Measurements from ENCODE around the gene TUBA4B. TPM values are rescaled to one million over a fixed set of nuclear protein-coding genes. Genes with fewer than 3 reads are reported as not detected.

TUBA4B gene
- polyA plus RNA-seq: under 1 TPM in 2 of 4 donors, not detected in 2; 0.06 to 0.67 TPM
- long read RNA-seq, donor 1: 0 reads
- long read RNA-seq, donor 2: 0 reads
- long read RNA-seq, donor 3: 0 reads
- long read RNA-seq, donor 4: 0 reads
- long read RNA-seq, donor 5: 0 reads
- long read RNA-seq, donor 6: 0 reads
- long read RNA-seq, donor 7: 0 reads
- long read RNA-seq, donor 8: 0 reads
- long read RNA-seq, donor 9, partial matches to known transcripts: 10 of 16 reads
- long read RNA-seq, donor 9, other reads (novel, unspliced or antisense): 6 of 16 reads
- long read RNA-seq, donor 10, partial matches to known transcripts: 7 of 22 reads
- long read RNA-seq, donor 10, other reads (novel, unspliced or antisense): 15 of 22 reads

- Histone ChIP-seq H3K4me1 (ENCODE audit: control insufficient read depth in 3 of 3, insufficient read depth in 2 of 3, low read depth in 1 of 3, low read length in 2 of 3) (peaks cover 8 to 55% (median 9%) of the 10 kb centered on the region in 3 donors), H3K27ac (ENCODE audit: low read depth in 1 of 3, low read length in 2 of 3) (peak within 1 kb of the TSS; percentile 34 to 94 (median 62)), H3K27me3 (ENCODE audit: control insufficient read depth in 3 of 3, insufficient read depth in 3 of 3, low read length in 3 of 3) (peaks cover 0 to 39% (median 0%) of the 10 kb centered on the region in 3 donors), H3K36me3 (ENCODE audit: control insufficient read depth in 3 of 3, insufficient read depth in 2 of 3, low read depth in 1 of 3, low read length in 3 of 3) (peaks cover 0 to 28% (median 2%) of the 10 kb centered on the region in 3 donors), H3K4me3 (ENCODE audit: low read depth in 1 of 3, low read length in 3 of 3) (peak within 1 kb of the TSS; percentile 65 to 77 (median 73)), H3K9me3 (ENCODE audit: control insufficient read depth in 2 of 2, insufficient read depth in 1 of 2, low read depth in 1 of 2, low read length in 1 of 2) (no peaks in the 10 kb centered on the region)
- WGBS, 3 donors: 1 to 2% (median 1%) methylated on average over 47 to 49 of the region's 49 CpGs
- DNase-seq: peak; percentile 45 to 49
- no peak for FAIRE-seq
These were observed at the start of gene TUBA4B for GRCh38 chr2:219252900-219253752. TUBA4B (plus strand) TSS chr2:219253243; CDS start chr2:219253408, 165 bp downstream.

GRCh38 chr2:219204425-219205164, 48.4 kb upstream of the TUBA4B start:
- Histone ChIP-seq H3K9me3 (ENCODE audit: control insufficient read depth in 2 of 2, insufficient read depth in 1 of 2, low read depth in 1 of 2, low read length in 1 of 2) (no peaks in the 10 kb centered on the region), H3K4me1 (ENCODE audit: control insufficient read depth in 3 of 3, insufficient read depth in 2 of 3, low read depth in 1 of 3, low read length in 2 of 3) (peaks cover 0 to 18% (median 0%) of the 10 kb centered on the region in 3 donors), H3K27me3 (ENCODE audit: control insufficient read depth in 3 of 3, insufficient read depth in 3 of 3, low read length in 3 of 3) (no peaks in the 10 kb centered on the region), H3K4me3 (ENCODE audit: low read depth in 1 of 3, low read length in 3 of 3) (no peak overlapping the region), H3K27ac (ENCODE audit: low read depth in 1 of 3, low read length in 2 of 3) (no peak overlapping the region), H3K36me3 (ENCODE audit: control insufficient read depth in 3 of 3, insufficient read depth in 2 of 3, low read depth in 1 of 3, low read length in 3 of 3) (peaks cover 4 to 22% (median 7%) of the 10 kb centered on the region in 3 donors)
- WGBS, 3 donors: 89 to 94% (median 93%) methylated on average over 7 of the region's 7 CpGs
- DNase-seq (no peak), FAIRE-seq (no peak)

DNA sequence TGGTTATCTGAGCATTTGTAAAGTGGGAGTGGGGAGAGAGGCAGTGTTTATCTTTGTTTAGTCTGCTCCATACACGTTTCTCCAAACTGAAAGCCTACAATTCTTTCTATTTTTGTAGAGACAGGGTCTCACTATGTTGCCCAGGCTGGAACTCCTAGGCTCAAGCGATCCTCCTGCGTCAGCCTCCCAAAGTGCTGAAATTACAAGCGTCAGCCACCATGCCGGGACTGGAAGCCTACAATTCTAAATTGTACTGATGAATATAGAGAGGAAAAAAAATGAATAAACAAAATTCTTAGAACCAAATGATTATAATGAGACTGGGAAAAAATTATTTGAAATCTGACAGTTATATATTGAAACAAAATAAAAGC, 47.9 kb upstream of the TUBA4B start:
- H3K36me3 ChIP-seq (ENCODE audit: control insufficient read depth in 3 of 3, insufficient read depth in 2 of 3, low read depth in 1 of 3, low read length in 3 of 3): peaks cover 4 to 28% (median 9%) of the 10 kb centered on the region in 3 donors
- no peaks in the 10 kb centered on the region for H3K9me3 ChIP-seq (ENCODE audit: control insufficient read depth in 2 of 2, insufficient read depth in 1 of 2, low read depth in 1 of 2, low read length in 1 of 2)
- no peaks in the 10 kb centered on the region for H3K27me3 ChIP-seq (ENCODE audit: control insufficient read depth in 3 of 3, insufficient read depth in 3 of 3, low read length in 3 of 3)
- peaks cover 0 to 18% (median 0%) of the 10 kb centered on the region in 3 donors for H3K4me1 ChIP-seq (ENCODE audit: control insufficient read depth in 3 of 3, insufficient read depth in 2 of 3, low read depth in 1 of 3, low read length in 2 of 3)
- no peak overlapping the region for H3K4me3 ChIP-seq (ENCODE audit: low read depth in 1 of 3, low read length in 3 of 3)
- 87 to 92% (median 88%) methylated on average over 5 of the region's 5 CpGs for WGBS, 3 donors
- no peak overlapping the region for H3K27ac ChIP-seq (ENCODE audit: low read depth in 1 of 3, low read length in 2 of 3)
- no peak for DNase-seq
- no peak for FAIRE-seq

DNA sequence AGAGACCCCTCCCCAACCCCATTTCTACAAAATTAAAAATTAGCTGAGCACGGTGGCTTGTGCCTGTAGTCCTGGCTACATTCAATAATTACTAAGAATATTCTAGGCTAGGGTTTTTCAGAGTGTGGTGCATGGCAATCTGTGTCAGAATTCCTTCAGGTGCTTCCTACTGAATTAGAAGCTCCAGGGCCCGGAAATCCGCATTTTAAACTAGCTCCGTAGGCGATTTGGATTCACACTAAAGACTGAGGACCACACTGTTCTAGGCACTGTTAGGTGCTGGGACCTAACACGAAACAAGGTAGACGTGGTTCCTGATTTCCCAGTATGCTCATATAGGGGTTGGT, 47.1 kb upstream of the TUBA4B start:
- DNase-seq: no peak
- H3K4me1 ChIP-seq (ENCODE audit: control insufficient read depth in 3 of 3, insufficient read depth in 2 of 3, low read depth in 1 of 3, low read length in 2 of 3): peaks cover 0 to 18% (median 0%) of the 10 kb centered on the region in 3 donors
- 9 to 14% (median 14%) methylated on average over 7 of the region's 7 CpGs for WGBS, 3 donors
- peaks cover 5 to 36% (median 9%) of the 10 kb centered on the region in 3 donors for H3K36me3 ChIP-seq (ENCODE audit: control insufficient read depth in 3 of 3, insufficient read depth in 2 of 3, low read depth in 1 of 3, low read length in 3 of 3)
- no peaks in the 10 kb centered on the region for H3K9me3 ChIP-seq (ENCODE audit: control insufficient read depth in 2 of 2, insufficient read depth in 1 of 2, low read depth in 1 of 2, low read length in 1 of 2)
- H3K27me3 ChIP-seq (ENCODE audit: control insufficient read depth in 3 of 3, insufficient read depth in 3 of 3, low read length in 3 of 3): no peaks in the 10 kb centered on the region
- no peak for FAIRE-seq
- peak overlapping the region in 2 of 3 donors; percentile 63 to 93 for H3K4me3 ChIP-seq (ENCODE audit: low read depth in 1 of 3, low read length in 3 of 3)
- peak overlapping the region; percentile 88 to 100 (median 99) for H3K27ac ChIP-seq (ENCODE audit: low read depth in 1 of 3, low read length in 2 of 3)

DNA sequence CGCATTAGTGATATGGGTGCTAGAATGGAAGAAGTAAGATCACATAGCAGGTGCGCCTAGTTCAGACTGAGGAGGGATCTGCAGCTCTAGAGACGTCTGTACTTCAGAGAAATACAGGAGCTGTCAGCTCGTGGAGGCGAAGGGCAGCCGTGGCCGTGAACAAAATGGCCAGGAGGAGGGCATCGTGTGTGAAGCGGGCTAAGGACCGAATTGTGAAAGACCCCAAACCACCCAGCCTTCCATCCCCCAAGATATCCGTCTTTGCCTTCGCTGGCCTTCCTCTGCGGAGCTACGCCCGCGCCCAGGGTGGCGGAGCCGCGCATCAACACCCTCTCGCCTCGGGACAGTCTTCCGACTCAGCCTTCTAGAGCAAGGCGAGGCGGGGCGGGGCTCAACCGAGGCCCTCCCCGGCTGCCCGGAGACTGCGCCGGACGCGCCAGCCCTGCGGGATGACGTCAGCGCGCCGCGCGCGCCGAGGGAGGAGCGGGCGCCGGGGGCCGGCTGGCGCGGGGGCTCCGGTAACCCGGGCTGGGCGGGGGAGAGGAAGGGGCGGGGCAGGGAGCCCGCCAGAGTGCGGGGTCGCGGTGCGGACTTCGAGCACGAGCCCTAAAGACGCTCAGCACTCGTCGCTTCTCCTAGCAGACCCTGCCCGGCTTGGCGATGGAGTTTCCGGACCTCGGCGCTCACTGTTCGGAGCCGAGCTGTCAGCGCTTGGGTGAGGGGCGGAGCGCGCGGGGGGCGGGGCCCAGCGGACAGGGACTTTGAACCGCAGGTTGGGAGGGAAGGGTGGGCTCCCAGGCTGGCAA, 46.5 kb upstream of the TUBA4B start, which contains the start of gene ZFAND2B:
TSS of gene ZFAND2B (plus strand) at position 455 of the 806 bp plus-strand sequence. CDS start at position 661, 206 bp downstream.
- H3K27ac ChIP-seq (ENCODE audit: low read depth in 1 of 3, low read length in 2 of 3): peak within 1 kb of the TSS; percentile 88 to 100 (median 99)
- peaks cover 5 to 40% (median 9%) of the 10 kb centered on the region in 3 donors for H3K36me3 ChIP-seq (ENCODE audit: control insufficient read depth in 3 of 3, insufficient read depth in 2 of 3, low read depth in 1 of 3, low read length in 3 of 3)
- H3K4me3 ChIP-seq (ENCODE audit: low read depth in 1 of 3, low read length in 3 of 3): peak within 1 kb of the TSS; percentile 63 to 93 (median 67)
- no peaks in the 10 kb centered on the region for H3K27me3 ChIP-seq (ENCODE audit: control insufficient read depth in 3 of 3, insufficient read depth in 3 of 3, low read length in 3 of 3)
- H3K9me3 ChIP-seq (ENCODE audit: control insufficient read depth in 2 of 2, insufficient read depth in 1 of 2, low read depth in 1 of 2, low read length in 1 of 2): no peaks in the 10 kb centered on the region
- FAIRE-seq: no peak
- 0 to 1% (median 1%) methylated on average over 42 to 76 of the region's 76 CpGs for WGBS, 3 donors
- peaks cover 0 to 18% (median 0%) of the 10 kb centered on the region in 3 donors for H3K4me1 ChIP-seq (ENCODE audit: control insufficient read depth in 3 of 3, insufficient read depth in 2 of 3, low read depth in 1 of 3, low read length in 2 of 3)
- peak; percentile 96 to 98 for DNase-seq

GRCh38 chr2:219207134-219207883, 45.7 kb upstream of the TUBA4B start:
- FAIRE-seq (no peak), DNase-seq (no peak)
- Histone ChIP-seq H3K4me1 (ENCODE audit: control insufficient read depth in 3 of 3, insufficient read depth in 2 of 3, low read depth in 1 of 3, low read length in 2 of 3) (peaks cover 0 to 18% (median 0%) of the 10 kb centered on the region in 3 donors), H3K9me3 (ENCODE audit: control insufficient read depth in 2 of 2, insufficient read depth in 1 of 2, low read depth in 1 of 2, low read length in 1 of 2) (no peaks in the 10 kb centered on the region), H3K36me3 (ENCODE audit: control insufficient read depth in 3 of 3, insufficient read depth in 2 of 3, low read depth in 1 of 3, low read length in 3 of 3) (peaks cover 5 to 44% (median 9%) of the 10 kb centered on the region in 3 donors), H3K27ac (ENCODE audit: low read depth in 1 of 3, low read length in 2 of 3) (peak overlapping the region in 2 of 3 donors; percentile 94 to 100), H3K4me3 (ENCODE audit: low read depth in 1 of 3, low read length in 3 of 3) (peak overlapping the region; percentile 63 to 75 (median 67)), H3K27me3 (ENCODE audit: control insufficient read depth in 3 of 3, insufficient read depth in 3 of 3, low read length in 3 of 3) (no peaks in the 10 kb centered on the region)
- 15 to 17% (median 15%) methylated on average over 17 to 22 of the region's 22 CpGs for WGBS, 3 donors
